Trophoblast cell (in vitro differentiated cells and primary cell): ENCODE results near the gene STARD5.

Source experiments
- DNase-seq, 2 donors: peaks; one replicate each; pipeline ENCODE4 v3.0.0-alpha.2; 2016
- H2AFZ ChIP-seq: 2 replicates; pipeline ENCODE4 v1.6.1; 2013; ENCODE audit warnings: low read length, moderate library complexity, mild to moderate bottlenecking; ENCODE audit not compliant: insufficient read depth, poor library complexity
- H2AK5ac ChIP-seq: 2 replicates; pipeline ENCODE4 v1.6.1; 2013; ENCODE audit warnings: mild to moderate bottlenecking, low read length
- H2BK120ac ChIP-seq: 2 replicates; pipeline ENCODE4 v1.6.1; 2013; ENCODE audit warnings: low read length, mild to moderate bottlenecking, moderate library complexity; ENCODE audit not compliant: insufficient read depth, poor library complexity
- H2BK12ac ChIP-seq: 2 replicates; pipeline ENCODE4 v1.6.1; 2013; ENCODE audit warnings: mild to moderate bottlenecking, low read length, moderate library complexity
- H2BK5ac ChIP-seq: 2 replicates; pipeline ENCODE4 v1.6.1; 2013; ENCODE audit warnings: low read length, low read depth, moderate library complexity, mild to moderate bottlenecking; ENCODE audit not compliant: poor library complexity
- H3K14ac ChIP-seq: 2 replicates; pipeline ENCODE4 v1.6.1; 2013; ENCODE audit warnings: mild to moderate bottlenecking, low read length
- H3K18ac ChIP-seq: 2 replicates; pipeline ENCODE4 v1.6.1; 2013; ENCODE audit warnings: mild to moderate bottlenecking, low read length
- H3K23ac ChIP-seq: 2 replicates; pipeline ENCODE4 v1.6.1; 2013; ENCODE audit warnings: low read length
- H3K27ac ChIP-seq: 2 replicates; pipeline ENCODE4 v1.5.1; 2013; ENCODE audit warnings: low read depth, mild to moderate bottlenecking, inconsistent platforms, low read length, moderate library complexity
- H3K27me3 ChIP-seq: 2 replicates; pipeline ENCODE4 v1.6.1; 2013; ENCODE audit warnings: inconsistent platforms, mild to moderate bottlenecking, low read length, moderate library complexity; ENCODE audit not compliant: insufficient read depth
- H3K36me3 ChIP-seq, 2 experiments: 1 replicate in 1 of 2; 2 replicates in 1 of 2; pipeline ENCODE4 v1.6.1; 2013; ENCODE audit warnings: low read length in 2 of 2, mild to moderate bottlenecking in 2 of 2, moderate library complexity in 1 of 2; ENCODE audit not compliant: insufficient read depth in 2 of 2, control insufficient read depth in 1 of 2
- H3K4ac ChIP-seq: 2 replicates; pipeline ENCODE4 v1.6.1; 2013; ENCODE audit warnings: low read depth, mild to moderate bottlenecking, low read length, moderate library complexity
- H3K4me1 ChIP-seq, 2 experiments: 1 replicate in 1 of 2; 2 replicates in 1 of 2; pipeline ENCODE4 v1.6.1; 2013; ENCODE audit warnings: low read length in 2 of 2, mild to moderate bottlenecking in 2 of 2, moderate library complexity in 1 of 2; ENCODE audit not compliant: insufficient read depth in 2 of 2, control insufficient read depth in 1 of 2
- H3K4me2 ChIP-seq: 2 replicates; pipeline ENCODE4 v1.6.1; 2013; ENCODE audit warnings: inconsistent platforms, mild to moderate bottlenecking, low read length, moderate library complexity
- H3K4me3 ChIP-seq: 2 replicates; pipeline ENCODE4 v1.5.1; 2013; ENCODE audit warnings: mild to moderate bottlenecking, low read depth, low read length, inconsistent platforms
- H3K79me1 ChIP-seq: one replicate; pipeline ENCODE4 v1.6.1; 2013; ENCODE audit warnings: low read length
- H3K79me2 ChIP-seq: 2 replicates; pipeline ENCODE4 v1.6.1; 2013; ENCODE audit warnings: low read length, mild to moderate bottlenecking; ENCODE audit not compliant: control insufficient read depth, insufficient read depth, poor library complexity
- H3K9ac ChIP-seq: 2 replicates; pipeline ENCODE4 v1.6.1; 2013; ENCODE audit warnings: mild to moderate bottlenecking, low read length
- H3K9me3 ChIP-seq: 2 replicates; pipeline ENCODE4 v1.6.1; 2013; ENCODE audit warnings: low read depth, mild to moderate bottlenecking, control low read depth, inconsistent platforms, low read length; ENCODE audit not compliant: insufficient read depth
- H4K12ac ChIP-seq: 2 replicates; pipeline ENCODE4 v1.6.1; 2013; ENCODE audit warnings: low read depth, mild to moderate bottlenecking, low read length, moderate library complexity
- H4K8ac ChIP-seq: 2 replicates; pipeline ENCODE4 v1.6.1; 2013; ENCODE audit warnings: low read depth, mild to moderate bottlenecking, low read length, moderate library complexity
- H4K91ac ChIP-seq: one replicate; pipeline ENCODE4 v1.6.1; 2013; ENCODE audit warnings: low read depth, mild to moderate bottlenecking, low read length, moderate library complexity
- WGBS: extraction: QIAGEN DNeasy Blood & Tissue Kit; methylation state at CpG from one replicate; pipeline ENCODE4 v1.1.7; 2013; ENCODE audit warnings: missing lambda C conversion rate; ENCODE audit not compliant: insufficient read length, insufficient coverage; ENCODE audit errors: extremely low coverage; 5-methylcytosine and 5-hydroxymethylcytosine counted together

Gene STARD5

DNA sequence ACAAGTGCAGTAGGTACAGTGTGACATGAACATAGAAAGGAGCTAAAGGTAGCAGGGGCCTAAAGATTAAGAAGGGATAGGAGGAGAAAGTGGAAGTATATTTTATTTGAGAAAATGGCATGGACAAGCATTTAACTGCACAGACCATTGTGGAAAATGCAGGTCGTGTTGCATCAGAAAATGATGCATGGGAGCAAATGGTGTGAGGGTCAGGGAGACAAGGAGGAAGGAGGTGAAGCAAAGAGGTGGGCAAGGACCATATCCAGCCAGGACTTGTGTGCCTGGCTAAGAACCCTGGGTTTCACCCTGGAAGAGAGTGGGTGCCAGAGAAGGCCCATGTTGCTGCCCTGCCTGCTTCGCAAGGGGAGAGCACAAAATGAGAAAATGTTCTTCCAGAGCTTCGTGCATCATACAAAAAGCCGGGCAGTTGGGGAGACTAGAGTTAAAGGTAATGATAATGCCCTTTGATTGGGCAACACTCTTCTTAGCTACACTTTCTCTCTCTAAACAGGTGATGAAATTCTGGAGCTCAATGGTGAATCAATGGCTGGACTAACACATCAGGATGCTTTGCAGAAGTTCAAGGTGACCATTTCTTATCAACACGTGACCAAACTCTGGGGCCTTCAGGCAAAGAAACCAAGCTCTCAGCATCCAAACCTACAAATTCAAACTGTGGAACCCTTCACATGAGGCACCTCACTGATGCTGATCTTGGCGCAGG lies 45.5 kb downstream of the STARD5 start:
- H4K91ac ChIP-seq: no peak overlapping the region
- no peaks in the 10 kb centered on the region for H3K79me2 ChIP-seq
- H3K4me2 ChIP-seq: no peak overlapping the region
- no peak overlapping the region for H3K4ac ChIP-seq
- H3K14ac ChIP-seq: no peak overlapping the region
- no peaks in the 10 kb centered on the region for H3K79me1 ChIP-seq
- no peak overlapping the region for H3K9ac ChIP-seq
- no peak for DNase-seq
- no peaks in the 10 kb centered on the region for H3K36me3 ChIP-seq
- H3K23ac ChIP-seq: no peak overlapping the region
- no peak overlapping the region for H4K12ac ChIP-seq
- no peak overlapping the region for H2BK5ac ChIP-seq
- H3K27ac ChIP-seq: no peak overlapping the region
- no peak overlapping the region for H2AK5ac ChIP-seq
- no peak overlapping the region for H2BK12ac ChIP-seq
- no peak overlapping the region for H3K4me3 ChIP-seq
- H4K8ac ChIP-seq: no peak overlapping the region
- H2AFZ ChIP-seq: no peak overlapping the region
- no peak overlapping the region for H3K18ac ChIP-seq
- H3K4me1 ChIP-seq: peaks cover 4 to 16% of the 10 kb centered on the region in 2 experiments
- peaks cover 4% of the 10 kb centered on the region for H3K9me3 ChIP-seq
- no peak overlapping the region for H2BK120ac ChIP-seq
- no CpG with 5 or more reads among the region's 6 CpGs for WGBS
- H3K27me3 ChIP-seq: no peaks in the 10 kb centered on the region

DNA sequence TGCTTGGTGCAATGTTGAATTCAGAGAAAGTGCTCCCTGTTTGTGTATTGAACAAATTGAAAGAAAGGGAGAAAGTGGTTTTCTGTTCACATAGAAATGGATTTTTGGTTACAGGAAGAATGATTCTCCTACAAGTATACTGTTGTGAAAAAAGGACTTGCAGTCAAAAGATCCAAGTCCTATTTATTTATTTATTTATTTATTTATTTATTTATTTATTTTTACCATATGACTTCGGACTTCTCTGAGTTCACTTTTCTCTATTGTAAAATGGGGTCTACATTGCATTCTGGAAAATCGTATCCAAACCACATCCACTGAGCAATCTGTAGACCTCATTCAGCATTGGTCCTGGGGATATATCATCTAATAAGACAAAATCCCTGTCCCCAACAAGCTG lies 46.1 kb downstream of the STARD5 start:
- no peak overlapping the region for H3K9ac ChIP-seq
- no CpG with 5 or more reads among the region's 2 CpGs for WGBS
- H4K8ac ChIP-seq: no peak overlapping the region
- H4K12ac ChIP-seq: no peak overlapping the region
- H3K27ac ChIP-seq: no peak overlapping the region
- H2BK12ac ChIP-seq: no peak overlapping the region
- no peak overlapping the region for H4K91ac ChIP-seq
- peaks cover 4% of the 10 kb centered on the region for H3K9me3 ChIP-seq
- no peak overlapping the region for H2AFZ ChIP-seq
- no peak overlapping the region for H3K4ac ChIP-seq
- H3K4me1 ChIP-seq: peaks cover 4 to 14% of the 10 kb centered on the region in 2 experiments
- H3K79me2 ChIP-seq: no peaks in the 10 kb centered on the region
- no peak overlapping the region for H2BK5ac ChIP-seq
- H3K14ac ChIP-seq: no peak overlapping the region
- H3K27me3 ChIP-seq: no peaks in the 10 kb centered on the region
- H3K36me3 ChIP-seq: no peaks in the 10 kb centered on the region
- H3K79me1 ChIP-seq: no peaks in the 10 kb centered on the region
- no peak overlapping the region for H3K18ac ChIP-seq
- H3K23ac ChIP-seq: no peak overlapping the region
- no peak for DNase-seq
- H2AK5ac ChIP-seq: no peak overlapping the region
- H2BK120ac ChIP-seq: no peak overlapping the region
- H3K4me3 ChIP-seq: no peak overlapping the region
- no peak overlapping the region for H3K4me2 ChIP-seq

DNA sequence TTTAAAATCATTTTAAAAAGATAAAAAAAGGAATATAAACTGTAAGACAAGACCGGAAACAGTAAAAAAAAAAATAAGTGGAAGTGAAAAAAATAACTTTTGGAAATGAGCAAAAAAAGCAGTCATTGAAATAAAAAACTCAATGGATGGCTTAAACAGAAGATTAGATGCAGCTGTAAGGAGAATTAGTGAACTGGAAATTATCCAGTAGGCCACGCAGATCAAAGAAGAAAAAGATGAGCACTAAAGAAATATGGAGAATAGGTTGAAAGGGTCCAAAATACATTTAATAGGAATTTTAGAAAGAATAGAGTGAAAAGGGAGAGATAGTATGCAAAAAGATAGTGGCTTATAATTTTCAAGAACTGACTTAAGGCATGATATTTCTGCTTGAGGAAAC lies 47.0 kb downstream of the STARD5 start:
- H2BK12ac ChIP-seq: no peak overlapping the region
- WGBS: no CpG with 5 or more reads among the region's 2 CpGs
- no peaks in the 10 kb centered on the region for H3K27me3 ChIP-seq
- no peak overlapping the region for H3K4ac ChIP-seq
- H3K9me3 ChIP-seq: peaks cover 4% of the 10 kb centered on the region
- no peak overlapping the region for H4K91ac ChIP-seq
- H3K36me3 ChIP-seq: no peaks in the 10 kb centered on the region
- no peak overlapping the region for H4K8ac ChIP-seq
- H2AK5ac ChIP-seq: no peak overlapping the region
- no peak overlapping the region for H2BK5ac ChIP-seq
- DNase-seq: no peak
- no peaks in the 10 kb centered on the region for H3K79me1 ChIP-seq
- no peak overlapping the region for H2BK120ac ChIP-seq
- no peak overlapping the region for H3K23ac ChIP-seq
- no peak overlapping the region for H2AFZ ChIP-seq
- H3K18ac ChIP-seq: no peak overlapping the region
- no peak overlapping the region for H3K4me2 ChIP-seq
- peaks cover 0 to 6% of the 10 kb centered on the region in 2 experiments for H3K4me1 ChIP-seq
- H3K27ac ChIP-seq: no peak overlapping the region
- no peak overlapping the region for H3K4me3 ChIP-seq
- no peaks in the 10 kb centered on the region for H3K79me2 ChIP-seq
- no peak overlapping the region for H4K12ac ChIP-seq
- no peak overlapping the region for H3K9ac ChIP-seq
- no peak overlapping the region for H3K14ac ChIP-seq

DNA sequence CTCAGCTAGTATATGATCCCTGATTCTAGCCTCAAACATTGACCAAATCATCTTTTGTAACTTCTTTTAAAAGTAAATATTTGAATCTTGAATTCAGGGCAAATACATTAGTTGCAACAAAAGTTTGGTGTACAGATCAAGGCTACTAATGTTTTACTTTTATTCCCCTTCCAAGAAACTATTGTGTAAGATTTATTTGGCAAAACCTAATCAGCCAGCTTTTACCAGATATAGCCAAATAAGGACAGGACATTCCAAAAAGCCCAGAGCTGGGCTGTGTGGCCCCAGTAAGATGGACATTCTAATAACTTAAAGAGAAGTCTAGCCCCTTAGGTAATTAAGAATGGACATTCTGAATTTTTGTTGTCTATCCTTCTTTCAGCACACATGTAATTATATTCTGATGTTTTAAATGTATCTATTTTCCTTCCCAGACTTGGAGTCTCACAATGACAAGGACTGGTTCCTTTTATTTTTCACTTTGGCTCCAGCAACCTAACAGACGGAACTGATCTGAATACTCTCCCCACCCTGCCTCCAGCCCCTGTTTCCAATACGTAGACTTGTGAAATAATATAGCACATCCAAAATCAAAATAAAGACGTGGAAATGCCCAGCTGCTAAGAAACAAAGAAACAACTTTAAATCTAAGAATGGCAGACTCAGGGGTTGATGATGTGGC lies 48.1 kb downstream of the STARD5 start:
- Histone ChIP-seq H3K36me3 (no peaks in the 10 kb centered on the region), H2AK5ac (no peak overlapping the region), H2BK120ac (no peak overlapping the region), H3K27ac (no peak overlapping the region), H3K14ac (no peak overlapping the region), H2BK12ac (no peak overlapping the region), H3K9me3 (peaks cover 4% of the 10 kb centered on the region), H3K9ac (no peak overlapping the region), H4K8ac (no peak overlapping the region), H2AFZ (no peak overlapping the region), H3K4ac (no peak overlapping the region), H4K12ac (no peak overlapping the region), H4K91ac (no peak overlapping the region), H3K79me1 (no peaks in the 10 kb centered on the region), H3K18ac (no peak overlapping the region), H3K23ac (no peak overlapping the region), H2BK5ac (no peak overlapping the region), H3K4me3 (no peak overlapping the region), H3K27me3 (no peaks in the 10 kb centered on the region), H3K79me2 (no peaks in the 10 kb centered on the region), H3K4me1 (no peaks in the 10 kb centered on the region), H3K4me2 (no peak overlapping the region)
- no peak for DNase-seq
- WGBS: no CpG with 5 or more reads among the region's 3 CpGs
